Subcutaneous abdominal adipose tissue (tissue), 5 donors: ENCODE results near the gene ZBTB24.

ENCODE experiments used
- H3K27ac ChIP-seq: one replicate; pipeline ENCODE4 v1.7.0; 2013; ENCODE audit warnings: low read depth, mild to moderate bottlenecking, inconsistent platforms, low read length, moderate library complexity
- H3K27me3 ChIP-seq, 5 donors: one replicate each; pipeline ENCODE4 v1.7.0; 2013; ENCODE audit warnings: low read length in 5 of 5, inconsistent platforms in 1 of 5; ENCODE audit not compliant: control insufficient read depth in 5 of 5, insufficient read depth in 4 of 5
- H3K36me3 ChIP-seq, 5 donors: one replicate each; pipeline ENCODE4 v1.7.0; 2013; ENCODE audit warnings: low read length in 5 of 5; ENCODE audit not compliant: control insufficient read depth in 5 of 5, insufficient read depth in 5 of 5
- H3K4me1 ChIP-seq, 5 donors: one replicate each; pipeline ENCODE4 v1.7.0; 2013; ENCODE audit warnings: low read length in 5 of 5, mild to moderate bottlenecking in 3 of 5, moderate library complexity in 1 of 5; ENCODE audit not compliant: control insufficient read depth in 5 of 5, insufficient read depth in 5 of 5
- H3K4me3 ChIP-seq, 5 donors: one replicate each; pipeline ENCODE4 v1.7.0; 2013; ENCODE audit warnings: low read length in 5 of 5, low read depth in 1 of 5
- H3K9ac ChIP-seq, 5 donors: one replicate each; pipeline ENCODE4 v1.7.0; 2013; ENCODE audit warnings: low read length in 5 of 5, mild to moderate bottlenecking in 4 of 5, moderate library complexity in 3 of 5
- H3K9me3 ChIP-seq, 5 donors: one replicate each; pipeline ENCODE4 v1.7.0; 2013; ENCODE audit warnings: low read length in 5 of 5; ENCODE audit not compliant: control insufficient read depth in 5 of 5
- donor health status: healthy.
- donor health status: healthy.
- donor health status: healthy.
- donor health status: healthy.
- donor health status: healthy.

Gene ZBTB24

DNA sequence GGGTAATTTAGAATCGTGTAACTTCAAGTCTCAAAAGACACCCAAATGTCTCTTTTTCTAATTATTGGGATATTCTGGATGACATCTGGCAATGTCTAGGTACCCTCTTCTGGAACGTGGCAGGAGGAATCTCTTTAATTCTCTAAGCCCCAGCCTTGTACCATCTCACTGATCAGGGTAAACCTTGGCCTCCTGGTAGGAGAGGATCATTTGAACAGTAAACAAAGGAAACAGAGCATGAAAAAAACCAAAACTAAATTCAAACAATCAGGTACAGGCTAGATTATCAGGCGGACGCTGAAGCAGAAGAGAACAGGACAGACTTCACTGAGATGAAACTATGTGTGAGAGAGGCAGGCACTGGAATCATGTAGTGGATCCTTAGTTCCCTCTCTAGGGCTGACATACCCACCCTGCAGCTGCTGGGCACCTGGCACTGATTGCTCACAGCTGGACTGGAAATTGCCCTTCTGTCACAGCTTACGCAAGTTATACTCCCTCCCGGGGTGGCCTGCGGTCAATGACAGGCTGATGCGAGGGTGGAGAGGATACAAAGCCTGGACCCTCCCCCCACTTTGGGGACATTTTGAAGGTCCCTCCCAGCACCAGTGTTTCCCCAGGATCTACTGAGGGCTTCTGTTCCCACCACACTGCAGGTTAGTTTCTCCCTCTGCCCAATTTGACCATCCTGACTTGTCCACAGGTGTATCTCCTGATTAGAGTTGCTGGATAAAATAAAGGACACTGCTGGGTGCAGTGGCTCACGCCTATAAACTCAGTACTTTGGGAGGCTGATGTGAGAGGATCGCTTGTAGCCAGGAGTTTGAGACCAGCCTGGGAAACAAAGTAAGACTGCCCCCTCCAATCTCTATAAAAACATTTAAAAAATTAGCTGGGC lies 20.6 kb upstream of the ZBTB24 start:
- Histone ChIP-seq H3K9me3 (no peaks in the 10 kb centered on the region), H3K36me3 (no peaks in the 10 kb centered on the region), H3K4me3 (no peak overlapping the region), H3K4me1 (no peaks in the 10 kb centered on the region), H3K9ac (no peak overlapping the region), H3K27me3 (no peaks in the 10 kb centered on the region), H3K27ac (no peak overlapping the region)

DNA sequence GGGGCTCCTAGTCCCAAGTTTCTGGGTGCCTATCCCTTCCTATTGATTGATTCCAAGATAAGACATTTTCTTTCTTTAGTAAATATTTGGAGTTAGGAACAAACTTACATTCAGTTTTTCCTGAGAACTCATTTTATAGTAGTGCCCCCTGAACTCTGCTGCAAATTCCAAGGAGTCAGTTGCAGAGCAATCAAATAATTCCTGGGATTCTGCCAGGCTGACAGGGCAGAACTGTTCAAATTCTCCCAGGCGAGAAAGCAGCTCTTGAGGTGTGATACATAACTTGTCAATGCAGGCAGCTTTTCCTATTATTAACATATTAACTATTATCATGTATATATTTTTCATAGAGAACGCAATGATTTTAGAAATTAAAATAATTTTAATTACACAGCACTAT lies 15.9 kb upstream of the ZBTB24 start:
- H3K27ac ChIP-seq, result no peak overlapping the region

DNA sequence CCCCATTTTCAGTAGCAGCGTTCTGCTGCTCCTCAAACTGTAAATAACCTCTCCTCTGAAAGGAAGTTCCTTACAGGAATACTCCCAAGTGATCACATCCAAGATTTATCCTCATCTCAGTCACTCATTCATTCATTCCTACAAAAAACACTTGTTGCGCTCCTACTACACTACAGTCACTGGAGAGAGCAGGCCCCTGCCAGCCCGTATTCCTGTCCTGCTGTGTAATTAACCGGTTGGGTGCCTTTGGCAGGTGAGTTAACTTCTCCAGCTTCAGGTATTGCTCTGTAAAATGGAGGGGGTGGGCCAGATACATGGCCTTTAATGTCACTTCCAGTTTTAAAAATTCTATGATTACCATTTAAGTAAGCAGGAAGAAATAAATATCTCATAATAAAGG lies 15.0 kb upstream of the ZBTB24 start:
- Histone ChIP-seq H3K9me3 (no peaks in the 10 kb centered on the region), H3K27me3 (no peaks in the 10 kb centered on the region), H3K9ac (no peak overlapping the region), H3K4me1 (no peaks in the 10 kb centered on the region), H3K36me3 (no peaks in the 10 kb centered on the region), H3K4me3 (no peak overlapping the region), H3K27ac (no peak overlapping the region)

More for the DNA sequence above, 15.9 kb upstream of the ZBTB24 start:
- no peak overlapping the region for H3K9ac ChIP-seq
- no peaks in the 10 kb centered on the region for H3K9me3 ChIP-seq
- H3K4me3 ChIP-seq, result no peak overlapping the region
- H3K36me3 ChIP-seq, result no peaks in the 10 kb centered on the region
- no peaks in the 10 kb centered on the region for H3K4me1 ChIP-seq
- H3K27me3 ChIP-seq, result no peaks in the 10 kb centered on the region

DNA sequence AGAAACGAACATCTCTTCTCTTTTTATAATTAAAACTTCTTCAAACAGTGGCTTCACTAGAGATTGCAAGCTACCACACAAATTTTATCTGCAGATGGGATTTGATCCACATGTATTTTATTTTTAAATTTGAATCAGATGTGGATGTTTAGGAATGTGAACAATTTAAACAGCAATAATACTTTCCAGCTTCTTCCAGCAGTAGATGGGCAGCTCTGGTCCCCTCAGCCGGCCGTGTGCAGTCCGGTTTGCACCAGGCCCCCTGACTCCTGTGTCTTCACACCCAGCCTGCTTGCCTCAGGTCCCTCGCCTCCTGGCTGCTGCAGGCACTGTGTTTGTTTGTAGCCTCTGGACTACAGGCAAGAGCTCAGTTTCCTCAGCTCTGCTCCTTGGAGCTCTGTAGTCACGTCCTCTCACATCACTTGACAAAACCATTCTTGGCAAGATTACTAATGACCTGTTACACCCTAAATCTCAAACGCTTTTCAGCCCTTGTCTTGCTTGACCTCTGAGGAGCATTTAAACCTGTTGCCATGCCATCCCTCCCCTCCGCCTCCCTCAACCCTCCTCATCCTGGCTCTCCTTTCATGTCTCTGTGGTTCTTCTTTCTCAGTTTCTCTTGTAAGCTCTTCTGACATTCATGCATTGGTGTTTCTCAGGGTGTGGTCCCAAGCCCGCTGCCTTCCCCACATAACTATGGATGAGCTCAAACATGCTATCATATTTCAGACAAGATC lies 13.2 kb upstream of the ZBTB24 start:
- H3K9ac ChIP-seq, result no peak overlapping the region
- H3K27me3 ChIP-seq, result no peaks in the 10 kb centered on the region
- no peaks in the 10 kb centered on the region for H3K36me3 ChIP-seq
- no peaks in the 10 kb centered on the region for H3K9me3 ChIP-seq
- no peak overlapping the region for H3K27ac ChIP-seq
- H3K4me1 ChIP-seq, result no peaks in the 10 kb centered on the region
- no peak overlapping the region for H3K4me3 ChIP-seq

DNA sequence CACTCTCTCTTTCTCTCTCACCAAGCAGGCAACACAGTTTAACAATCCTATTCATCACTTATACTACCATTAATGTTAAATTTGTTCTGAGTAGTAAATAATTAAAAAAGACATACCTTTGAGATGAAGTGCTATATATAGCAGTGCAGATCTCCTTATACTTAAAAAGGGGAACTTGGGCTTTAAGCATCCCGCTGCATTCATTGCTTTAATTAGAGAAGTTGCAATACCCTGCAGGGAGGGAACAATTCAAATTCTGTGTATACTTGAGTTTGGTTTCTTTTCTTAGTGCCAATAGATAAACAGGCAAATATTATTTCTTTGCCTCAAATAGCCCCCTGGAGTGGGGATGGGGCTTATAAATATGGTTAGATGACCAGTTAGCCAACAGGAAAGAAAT lies 10.8 kb upstream of the ZBTB24 start:
- Histone ChIP-seq H3K27ac (no peak overlapping the region), H3K36me3 (no peaks in the 10 kb centered on the region), H3K4me3 (no peak overlapping the region), H3K9ac (no peak overlapping the region), H3K27me3 (no peaks in the 10 kb centered on the region), H3K9me3 (no peaks in the 10 kb centered on the region), H3K4me1 (no peaks in the 10 kb centered on the region)

DNA sequence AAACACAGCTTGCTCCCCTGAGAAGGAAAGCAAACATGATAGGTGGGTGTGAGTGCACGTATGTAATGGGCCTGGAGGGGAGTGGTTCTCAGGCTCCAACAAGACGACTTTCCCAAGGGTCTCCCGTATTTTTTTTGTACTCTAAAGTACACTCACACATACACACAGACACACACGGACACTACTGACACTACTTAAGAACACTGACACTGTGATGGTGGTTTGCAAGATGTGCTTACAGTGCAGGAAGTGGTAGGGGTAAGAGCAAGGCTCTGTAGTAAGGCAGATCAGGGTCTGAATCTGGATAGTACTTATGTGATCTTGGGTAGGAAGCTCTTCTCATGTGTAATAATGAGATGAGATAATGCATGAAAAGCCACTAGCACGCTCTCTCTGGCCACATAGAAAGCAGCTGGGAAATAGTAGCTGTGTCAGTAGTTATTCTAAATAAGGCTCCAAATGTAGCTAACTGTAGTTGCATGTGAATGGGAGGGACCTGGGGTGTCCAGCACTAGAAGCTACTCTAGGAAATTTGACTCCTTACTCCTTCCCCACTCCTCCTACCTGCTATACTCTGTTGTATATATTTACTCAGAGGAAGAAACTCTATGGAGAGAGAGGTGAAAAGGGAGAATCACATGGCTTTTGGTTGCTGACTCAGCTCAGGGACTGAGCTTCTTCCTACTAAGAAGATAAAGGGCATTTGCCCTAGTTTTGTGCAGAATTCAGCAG lies 8.4 kb upstream of the ZBTB24 start:
- Histone ChIP-seq H3K27me3 (no peaks in the 10 kb centered on the region), H3K9ac (no peak overlapping the region), H3K4me3 (no peak overlapping the region), H3K9me3 (no peaks in the 10 kb centered on the region), H3K27ac (no peak overlapping the region), H3K36me3 (no peaks in the 10 kb centered on the region), H3K4me1 (no peaks in the 10 kb centered on the region)

DNA sequence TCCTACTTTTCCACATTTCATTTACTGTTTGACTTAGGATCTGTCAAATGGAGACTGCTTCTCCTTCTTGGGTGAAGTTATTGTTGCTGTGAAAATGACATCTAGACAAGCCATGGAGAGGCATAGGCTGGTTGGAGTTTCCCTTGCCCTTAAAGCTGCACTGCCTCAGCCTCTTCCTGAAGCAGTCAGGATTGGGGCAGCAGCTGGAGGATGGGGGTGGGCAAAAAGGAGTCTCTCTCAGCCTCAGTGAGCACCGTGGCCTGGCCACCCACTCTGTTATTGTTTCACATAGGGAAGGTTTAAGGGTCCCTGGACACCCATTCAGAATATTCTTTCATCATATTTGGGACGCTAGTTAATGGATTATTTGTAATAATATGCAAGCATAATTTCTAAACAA lies 7.7 kb upstream of the ZBTB24 start:
- H3K4me3 ChIP-seq, result no peak overlapping the region
- no peak overlapping the region for H3K9ac ChIP-seq
- H3K27ac ChIP-seq, result no peak overlapping the region
- H3K27me3 ChIP-seq, result no peaks in the 10 kb centered on the region
- H3K9me3 ChIP-seq, result no peaks in the 10 kb centered on the region
- H3K36me3 ChIP-seq, result no peaks in the 10 kb centered on the region
- H3K4me1 ChIP-seq, result no peaks in the 10 kb centered on the region

DNA sequence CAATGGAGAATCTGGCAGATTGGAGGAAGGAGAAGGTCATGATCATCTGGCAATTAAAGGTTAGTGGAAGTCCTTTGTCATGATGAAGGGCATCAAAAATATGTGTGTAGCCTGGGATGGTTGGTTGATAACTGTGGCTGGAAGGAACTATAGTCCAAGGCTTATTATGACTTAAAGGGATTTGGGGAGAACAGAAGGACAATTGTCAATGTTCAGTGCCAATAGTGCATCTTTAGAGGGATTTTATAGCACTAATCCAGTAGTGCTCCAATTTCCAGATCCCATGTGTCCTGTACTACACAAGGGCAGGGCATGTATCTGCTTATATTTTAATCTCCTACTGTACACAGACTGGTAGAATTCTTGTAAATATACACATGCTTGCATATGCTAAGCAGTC lies 5.0 kb upstream of the ZBTB24 start:
- Histone ChIP-seq H3K27me3 (no peaks in the 10 kb centered on the region), H3K4me1 (peaks cover 0 to 6% (median 4%) of the 10 kb centered on the region in 5 donors), H3K4me3 (no peak overlapping the region), H3K27ac (no peak overlapping the region), H3K9ac (no peak overlapping the region), H3K36me3 (no peaks in the 10 kb centered on the region), H3K9me3 (no peaks in the 10 kb centered on the region)

DNA sequence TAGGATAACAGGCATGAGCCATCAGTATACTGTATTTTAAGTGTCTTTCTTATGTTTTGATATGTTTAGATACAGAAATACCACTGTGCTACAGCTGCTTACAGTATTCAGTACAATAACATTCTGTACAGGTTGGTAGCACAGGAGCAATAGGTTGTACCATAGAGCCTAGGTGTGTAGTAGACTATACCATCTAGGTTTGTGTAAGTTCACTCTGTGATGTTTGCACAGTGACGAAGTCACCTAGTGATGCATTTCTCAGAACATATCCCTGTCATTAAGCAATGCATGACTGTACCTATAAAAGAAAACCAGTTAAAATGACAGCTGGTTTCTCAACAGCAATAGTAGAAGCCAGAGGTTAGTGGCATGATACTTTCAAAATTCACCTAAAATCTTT lies 3.0 kb upstream of the ZBTB24 start:
- Histone ChIP-seq H3K9ac (no peak overlapping the region), H3K36me3 (peaks cover 0 to 7% (median under 1%) of the 10 kb centered on the region in 5 donors), H3K9me3 (no peaks in the 10 kb centered on the region), H3K27me3 (no peaks in the 10 kb centered on the region), H3K4me3 (no peak overlapping the region), H3K27ac (no peak overlapping the region), H3K4me1 (peaks cover 0 to 20% (median 17%) of the 10 kb centered on the region in 5 donors)
